GM21515 (cell line): ENCODE measurements around the gene NHLH2.

Experiments
- ATAC-seq: cut with Tn5 transposase; IDR thresholded peaks from one replicate; pipeline ENCODE4 v1.9.1; 2021; ENCODE audit not compliant: unreplicated experiment

NHLH2 gene

DNA sequence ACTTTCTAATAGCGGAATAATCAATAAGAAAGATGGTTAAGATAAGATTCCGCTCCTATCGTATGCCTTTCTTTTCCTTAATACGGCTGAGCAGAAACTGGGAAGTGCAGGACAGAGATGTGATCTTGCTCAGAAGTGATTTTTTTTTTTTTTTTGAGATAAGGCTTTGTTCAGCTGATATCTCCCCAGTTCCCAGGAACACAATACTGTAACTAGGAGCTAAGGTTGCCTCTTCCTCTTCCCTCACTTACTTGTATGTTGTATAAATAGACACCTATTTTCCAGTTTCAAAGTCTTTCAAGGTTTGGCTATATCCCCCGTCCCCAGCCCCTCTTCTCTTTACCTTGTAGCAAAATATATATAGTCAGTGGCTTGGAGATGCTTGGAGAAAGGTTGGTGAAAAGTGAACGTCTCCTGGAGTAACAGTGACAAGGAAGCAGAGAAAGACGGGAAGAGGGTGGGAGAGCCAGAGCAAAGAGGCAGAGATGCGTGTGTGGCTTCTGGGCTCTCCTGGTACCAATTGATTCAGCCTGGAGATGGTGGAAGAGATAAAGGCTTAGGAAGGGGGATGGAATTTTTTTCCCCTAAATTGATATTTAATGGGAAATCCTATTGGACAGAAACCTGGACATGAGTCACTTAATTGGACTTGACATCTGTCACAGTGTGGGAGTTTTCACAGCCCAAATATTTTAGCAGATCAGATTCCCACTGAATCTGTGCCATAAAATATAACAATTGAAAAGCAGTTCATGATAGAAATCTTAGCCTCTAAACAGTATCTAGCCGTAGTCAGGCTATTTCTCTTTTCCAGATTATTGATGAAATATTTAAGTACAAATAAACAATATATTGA lies at the start of gene NHLH2:
Gene NHLH2 (minus strand): TSS at position 522 of the 856 bp plus-strand sequence. CDS start 2,754 bp downstream, outside the sequence.
- no peak for ATAC-seq

DNA sequence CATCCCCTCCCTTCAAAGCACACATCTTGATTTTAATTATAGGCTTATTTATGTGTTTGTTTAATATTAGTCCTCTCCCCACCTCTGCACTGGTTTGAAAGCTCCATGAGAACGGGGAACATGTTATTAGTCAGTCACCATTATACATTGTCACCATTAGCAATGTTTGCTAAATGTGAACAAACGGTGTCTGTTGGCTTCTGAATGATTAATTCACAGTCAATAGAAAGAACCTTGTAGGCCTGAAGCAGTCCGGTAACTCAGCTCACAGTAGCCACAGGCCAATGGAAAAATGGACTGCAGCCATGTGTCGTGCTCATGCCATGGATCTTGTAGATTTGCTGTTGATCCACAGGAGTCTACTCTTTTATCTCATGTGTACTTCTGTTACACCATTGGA lies 49.7 kb upstream of the NHLH2 start:
- ATAC-seq: no peak

DNA sequence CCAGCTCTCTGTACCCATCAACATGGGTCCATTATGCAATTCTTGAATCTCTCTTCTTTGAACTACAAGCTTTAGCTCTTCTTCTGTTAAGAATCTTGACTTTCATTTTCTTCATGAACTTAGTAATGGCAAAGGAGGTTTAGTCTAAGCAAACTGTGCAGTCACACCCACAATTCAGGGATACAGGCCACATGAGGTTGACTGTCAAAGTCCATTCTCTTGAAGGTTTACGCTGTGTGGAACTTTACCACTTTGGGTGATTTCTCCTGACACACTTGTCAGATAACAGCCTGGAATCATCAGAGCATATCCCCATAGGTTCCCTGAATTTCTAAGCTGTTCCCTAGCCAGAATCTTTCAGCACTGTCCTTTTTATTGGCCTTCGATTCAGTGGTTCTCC lies 48.0 kb upstream of the NHLH2 start:
- ATAC-seq: no peak

DNA sequence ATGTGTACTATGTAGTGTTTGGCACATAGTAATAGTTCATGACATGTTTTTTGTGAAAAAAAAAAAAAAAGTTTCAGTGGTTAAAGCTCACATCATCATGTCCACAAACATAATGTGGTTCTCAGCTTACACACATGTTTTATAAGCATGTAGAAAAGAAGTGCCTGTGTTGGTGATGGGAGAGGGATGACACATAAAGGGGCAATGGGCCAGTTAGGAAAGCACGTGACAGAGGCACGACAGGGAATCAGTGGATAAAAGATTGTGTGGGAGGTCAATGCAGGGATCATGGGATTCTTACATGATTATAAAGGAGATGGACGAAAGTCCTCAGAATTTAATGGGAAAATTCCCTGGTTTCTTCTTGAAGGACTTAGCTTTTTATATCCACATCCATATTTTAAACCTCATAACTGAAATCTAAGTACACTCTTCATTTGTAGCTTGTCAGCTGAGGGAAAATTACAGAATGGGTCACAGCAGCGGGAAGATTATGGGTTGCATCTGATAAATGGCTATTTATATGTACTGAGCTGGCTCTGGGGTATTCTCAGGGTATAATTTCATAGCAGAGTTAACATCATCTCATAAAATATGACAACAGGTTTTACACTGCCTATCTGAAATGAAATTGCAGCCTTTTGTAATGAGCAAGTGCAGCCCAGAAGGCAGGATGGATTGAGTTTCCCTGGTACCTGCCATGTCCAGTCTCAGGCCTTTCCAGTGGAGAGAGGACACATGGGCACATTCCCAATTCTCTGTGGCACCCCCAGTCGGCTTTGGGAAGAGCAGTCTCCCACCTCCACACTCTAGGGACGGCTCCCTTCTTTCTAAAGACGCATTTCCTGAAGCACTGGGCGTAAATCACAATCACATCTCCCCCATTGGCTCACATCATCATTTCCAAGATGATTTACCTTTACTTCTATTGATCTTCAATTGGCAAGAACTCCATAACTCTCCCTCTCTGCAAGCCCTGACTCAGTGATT lies 42.3 kb upstream of the NHLH2 start:
- no peak for ATAC-seq

DNA sequence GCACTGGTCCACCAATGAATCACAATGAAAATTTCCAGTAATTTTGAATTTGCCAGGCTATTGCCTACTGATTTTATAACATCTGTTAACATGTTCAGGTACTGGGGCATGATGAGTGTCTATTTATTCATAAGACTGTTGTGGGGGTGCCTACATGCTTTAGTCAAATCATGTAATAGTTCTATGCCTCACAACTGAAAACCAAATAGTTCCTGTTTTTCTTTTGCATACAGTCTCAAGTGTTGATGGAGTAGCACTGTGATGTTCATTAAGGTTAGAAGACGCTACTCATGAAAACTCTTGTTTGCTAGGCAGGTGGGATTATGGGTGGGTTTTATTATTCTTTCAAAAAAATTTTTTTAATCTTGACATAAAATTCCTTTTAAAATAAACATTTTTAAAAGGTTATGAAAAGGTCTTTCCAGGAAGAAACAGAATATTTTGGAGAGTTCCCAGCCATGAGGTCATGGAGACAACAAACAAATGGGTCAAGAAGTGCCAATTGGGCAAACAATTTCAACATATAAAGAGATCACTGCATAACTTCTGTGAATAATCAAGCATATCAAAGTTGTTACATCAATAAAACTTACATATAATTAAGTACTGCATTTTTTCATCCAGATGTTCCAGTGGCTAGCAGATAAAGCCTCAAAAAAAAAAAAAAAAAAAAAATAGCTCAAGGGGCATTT lies 40.2 kb upstream of the NHLH2 start:
- ATAC-seq: no peak

DNA sequence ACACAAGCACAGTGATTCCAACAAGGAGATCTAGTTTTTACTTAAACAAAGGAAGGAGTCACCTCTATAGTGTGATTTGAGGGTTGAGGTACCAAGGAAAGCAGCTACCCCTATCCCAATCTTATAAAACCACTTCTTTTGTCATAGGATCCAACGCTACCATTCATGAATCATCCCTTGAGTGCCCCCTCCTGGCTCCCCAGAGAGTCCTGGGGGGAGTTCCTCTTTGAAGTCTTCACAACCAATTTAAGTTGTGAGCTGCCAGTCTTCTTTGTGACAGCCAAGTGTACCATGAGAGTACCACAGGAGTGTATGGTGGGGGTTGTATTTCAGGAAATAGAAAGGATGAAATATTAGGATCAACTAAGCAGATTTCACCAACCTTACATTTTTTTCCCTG lies 39.1 kb upstream of the NHLH2 start:
- no peak for ATAC-seq

DNA sequence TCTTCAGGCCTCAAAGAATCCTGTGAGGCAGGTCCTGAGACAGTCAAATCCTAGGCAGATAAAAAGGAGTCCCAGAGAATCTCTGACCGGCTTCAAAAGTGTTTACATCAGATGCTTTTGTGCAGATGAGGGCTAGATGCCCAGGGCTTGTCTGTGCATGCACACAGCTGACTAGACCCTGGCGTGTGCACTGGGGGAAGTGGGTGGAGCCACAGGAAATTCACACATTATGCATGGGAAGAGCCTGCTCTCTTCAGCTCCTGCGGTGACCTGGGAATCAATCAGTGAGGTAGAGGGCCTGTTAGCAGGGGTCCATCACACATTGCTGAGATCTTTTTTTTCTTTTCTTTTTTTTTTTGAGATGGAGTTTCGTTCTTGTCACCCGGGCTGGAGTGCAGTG lies 36.6 kb upstream of the NHLH2 start:
- ATAC-seq: no peak

DNA sequence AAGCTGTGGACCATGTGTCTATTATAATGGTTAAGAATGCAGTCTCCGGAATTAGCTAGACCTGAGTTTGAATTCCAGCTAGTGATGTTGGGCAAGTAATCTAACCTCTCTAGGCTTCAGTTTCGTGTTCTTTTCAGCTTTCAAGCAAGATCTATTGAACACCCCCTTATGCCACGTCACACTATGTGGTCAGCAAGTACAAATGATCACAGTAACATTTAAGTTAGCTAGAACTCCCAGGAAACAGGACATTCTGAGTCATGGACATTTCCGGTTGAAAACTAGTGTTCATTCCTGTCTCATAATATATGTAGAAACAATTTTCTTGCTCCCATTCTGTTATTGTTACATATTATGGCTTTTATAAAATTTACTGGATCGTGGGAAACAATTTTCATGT lies 34.0 kb upstream of the NHLH2 start:
- ATAC-seq: no peak

DNA sequence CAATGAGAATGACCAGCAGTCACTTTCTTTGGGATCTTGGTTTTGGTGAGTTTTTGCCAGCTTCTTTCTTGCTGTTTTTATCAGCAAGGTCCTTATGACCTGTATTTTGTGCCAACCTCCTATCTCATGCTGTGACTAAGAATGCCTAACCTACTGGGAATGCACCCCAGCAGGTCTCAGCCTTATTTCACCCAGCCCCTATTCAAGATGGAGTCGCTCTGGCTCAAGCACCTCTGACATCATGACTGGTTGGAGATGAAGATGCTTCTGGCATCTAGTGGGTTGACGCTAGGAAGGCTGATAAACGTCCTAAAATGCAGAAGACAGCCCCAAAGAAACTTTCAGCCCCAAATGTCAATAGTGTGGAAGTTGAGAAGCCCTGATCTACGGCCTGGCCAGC lies 33.6 kb upstream of the NHLH2 start:
- no peak for ATAC-seq

DNA sequence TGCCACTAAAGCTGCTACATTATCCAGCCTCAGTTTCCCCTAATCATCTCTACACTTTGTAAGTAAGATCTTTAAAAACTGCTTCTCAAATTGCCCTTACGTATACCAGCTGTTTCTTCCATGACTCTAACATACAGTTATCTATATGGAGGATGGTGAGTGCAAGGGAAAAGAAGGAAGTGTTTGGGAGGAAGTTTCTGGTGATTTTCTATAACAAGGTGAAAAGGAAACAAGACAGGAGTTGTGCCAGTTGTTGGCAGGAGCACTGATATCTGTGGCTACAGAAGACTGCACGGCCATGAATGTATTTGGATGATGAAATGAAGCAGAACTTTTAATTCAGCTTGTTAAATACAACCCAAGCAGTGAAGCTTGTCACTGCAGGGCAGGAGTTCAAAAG lies 32.3 kb upstream of the NHLH2 start:
- no peak for ATAC-seq

DNA sequence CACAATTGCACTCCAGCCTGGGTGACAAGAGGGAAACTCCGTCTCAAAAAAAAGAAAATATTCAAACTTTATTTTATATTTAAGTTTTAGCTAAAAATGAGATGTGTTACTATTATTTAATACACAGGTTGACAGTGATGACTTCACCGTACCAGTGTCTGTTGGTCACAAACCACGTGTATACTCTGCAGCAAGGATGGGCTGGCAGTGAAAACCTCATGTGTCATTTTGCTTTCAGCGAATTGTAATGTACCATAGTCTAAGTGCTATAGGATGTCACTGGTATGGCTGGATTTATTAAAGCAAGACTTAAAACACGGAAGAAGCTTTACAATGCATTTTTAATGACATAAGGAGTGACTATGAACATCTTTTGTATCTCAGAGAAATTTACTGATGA lies 28.1 kb upstream of the NHLH2 start:
- no peak for ATAC-seq

DNA sequence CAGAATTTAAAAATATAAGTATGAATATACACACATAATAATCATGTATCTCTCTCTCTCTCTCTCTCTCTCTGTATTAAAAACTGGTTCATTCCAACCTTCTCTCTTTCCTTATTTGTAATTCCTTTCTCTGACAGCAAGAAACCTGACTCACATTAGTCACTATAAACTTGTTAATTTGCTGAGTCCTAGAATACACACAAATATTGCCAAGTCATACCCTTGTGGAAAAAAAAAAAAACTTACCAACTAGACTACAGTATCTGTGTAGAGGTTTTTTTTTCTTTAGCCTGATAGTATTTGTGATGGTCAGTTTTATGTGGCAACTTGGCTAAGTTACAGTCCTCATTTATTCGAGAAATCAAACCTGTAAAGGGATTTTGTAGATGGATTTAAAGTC lies 26.3 kb upstream of the NHLH2 start:
- ATAC-seq: no peak

DNA sequence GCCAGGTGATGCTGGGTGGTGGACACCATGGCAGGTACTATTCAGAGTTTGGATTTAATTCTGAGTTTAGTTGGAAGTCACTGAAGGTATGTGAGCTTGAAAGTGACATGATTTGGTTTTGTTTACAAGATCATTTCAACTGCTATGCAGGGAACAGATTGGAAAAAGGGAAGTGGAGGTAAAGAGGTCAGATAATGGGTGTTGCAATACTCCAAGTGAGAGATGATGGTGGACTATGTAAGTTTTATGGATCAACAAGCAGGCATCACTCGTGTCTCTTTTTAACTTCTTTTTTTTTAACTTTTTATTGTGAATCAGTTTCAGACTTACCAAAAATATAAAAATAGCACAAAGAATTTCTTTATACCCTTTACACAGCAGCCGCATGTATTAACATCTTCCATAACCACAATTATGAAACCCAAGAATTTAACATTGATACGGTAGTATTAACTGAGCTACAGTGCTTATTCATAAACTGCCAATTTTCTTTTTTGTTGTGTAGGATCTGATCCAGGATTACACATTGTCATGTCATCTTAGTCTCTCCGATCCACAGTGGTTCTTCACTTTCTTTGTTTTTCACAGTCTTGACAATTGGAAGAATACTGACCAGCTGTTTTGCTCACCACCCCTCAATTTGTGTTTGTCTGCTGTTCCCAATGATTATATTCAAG lies 24.9 kb upstream of the NHLH2 start:
- ATAC-seq: no peak

DNA sequence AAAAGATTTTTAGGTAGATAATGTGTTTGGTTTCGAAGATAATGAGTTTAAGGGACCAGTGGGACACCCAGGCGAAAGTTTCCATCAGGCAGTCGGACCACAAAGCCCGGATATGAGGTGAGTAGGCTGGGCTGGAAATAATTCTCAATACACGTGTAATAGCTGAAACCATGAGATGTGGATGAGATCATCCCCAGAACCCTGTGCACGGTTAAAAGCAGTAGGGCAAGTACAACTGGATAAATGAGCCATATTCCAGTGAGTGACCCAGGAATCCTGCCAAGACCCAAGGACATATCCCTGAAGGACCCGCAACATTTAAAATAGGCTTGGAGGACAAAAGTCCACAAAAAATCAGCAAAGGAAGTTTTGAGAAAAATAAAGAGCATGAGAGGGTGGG lies 21.5 kb upstream of the NHLH2 start:
- no peak for ATAC-seq

DNA sequence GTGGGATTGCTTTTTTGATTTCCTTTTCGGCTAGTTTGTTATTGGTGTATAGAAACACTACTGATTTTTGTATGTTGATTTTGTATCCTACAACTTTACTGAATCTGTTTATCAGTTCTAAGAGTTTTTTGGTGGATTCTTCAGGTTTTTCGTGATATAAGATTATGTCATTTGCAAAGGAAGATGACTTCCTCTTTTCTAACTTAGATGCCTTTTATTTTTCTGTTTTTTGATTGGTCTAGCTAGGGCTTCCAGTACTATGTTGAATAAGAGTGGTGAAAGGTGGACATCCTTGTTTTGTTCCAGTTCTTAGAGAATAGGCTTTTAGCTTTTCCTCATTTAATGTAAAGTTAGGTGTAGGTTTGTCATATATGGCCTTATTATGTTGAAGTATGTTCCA lies 13.1 kb upstream of the NHLH2 start:
- ATAC-seq: no peak

DNA sequence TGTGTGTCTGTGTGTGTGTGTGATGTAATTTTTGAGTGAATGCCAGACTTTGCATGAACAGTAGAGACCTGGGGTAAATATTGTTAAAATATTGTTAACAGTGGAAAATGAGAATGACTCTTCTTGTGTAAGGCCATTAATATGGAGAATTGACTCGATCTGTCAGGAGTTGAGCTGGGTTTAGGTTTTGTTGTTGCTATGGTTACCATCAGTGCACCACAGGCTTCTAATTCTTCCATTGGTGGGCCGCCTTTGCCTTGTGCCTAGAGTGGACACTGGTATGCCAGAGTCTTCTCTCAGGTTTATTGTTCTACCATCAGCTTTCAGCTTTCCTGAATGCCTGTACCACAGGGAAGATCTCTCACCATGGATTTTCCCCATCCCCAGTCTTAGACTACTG lies 10.0 kb upstream of the NHLH2 start:
- ATAC-seq: no peak

DNA sequence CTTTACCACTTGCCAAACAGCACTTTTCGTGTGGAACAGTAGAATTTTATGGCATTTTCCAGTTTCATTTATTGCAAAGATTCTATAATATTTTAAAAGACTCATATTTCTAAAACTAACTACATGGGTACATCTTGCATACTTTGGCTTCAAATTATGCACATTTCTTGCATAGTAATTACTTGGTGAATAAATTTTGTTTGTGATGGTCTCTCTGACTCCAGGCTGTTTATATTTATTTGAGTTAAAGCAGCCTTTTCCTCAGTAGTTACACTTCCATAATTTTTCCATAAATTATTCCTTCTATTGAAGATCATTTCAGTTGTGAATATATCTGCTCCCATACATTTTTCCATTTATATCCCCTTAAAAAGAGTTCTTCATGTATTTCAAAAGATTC lies 6.9 kb upstream of the NHLH2 start:
- ATAC-seq: no peak

DNA sequence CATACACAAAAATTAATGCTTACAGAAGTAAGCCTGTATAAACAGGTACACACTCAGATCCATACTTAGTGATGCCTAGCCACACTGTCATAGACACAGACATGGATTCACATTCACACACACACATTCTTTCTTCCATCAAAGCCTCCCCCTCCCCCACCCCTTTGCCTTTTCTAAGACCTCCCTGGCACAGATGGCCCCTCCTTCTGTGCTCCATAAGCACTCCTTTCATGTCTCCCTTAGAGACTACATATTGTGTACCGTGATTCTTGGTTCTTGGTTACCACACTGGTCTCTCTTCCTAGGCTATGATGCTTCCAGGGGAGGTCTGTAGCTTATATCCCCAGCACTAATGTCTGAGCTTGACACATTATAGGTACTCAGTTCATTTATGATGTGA lies 2.0 kb upstream of the NHLH2 start:
- ATAC-seq: no peak

DNA sequence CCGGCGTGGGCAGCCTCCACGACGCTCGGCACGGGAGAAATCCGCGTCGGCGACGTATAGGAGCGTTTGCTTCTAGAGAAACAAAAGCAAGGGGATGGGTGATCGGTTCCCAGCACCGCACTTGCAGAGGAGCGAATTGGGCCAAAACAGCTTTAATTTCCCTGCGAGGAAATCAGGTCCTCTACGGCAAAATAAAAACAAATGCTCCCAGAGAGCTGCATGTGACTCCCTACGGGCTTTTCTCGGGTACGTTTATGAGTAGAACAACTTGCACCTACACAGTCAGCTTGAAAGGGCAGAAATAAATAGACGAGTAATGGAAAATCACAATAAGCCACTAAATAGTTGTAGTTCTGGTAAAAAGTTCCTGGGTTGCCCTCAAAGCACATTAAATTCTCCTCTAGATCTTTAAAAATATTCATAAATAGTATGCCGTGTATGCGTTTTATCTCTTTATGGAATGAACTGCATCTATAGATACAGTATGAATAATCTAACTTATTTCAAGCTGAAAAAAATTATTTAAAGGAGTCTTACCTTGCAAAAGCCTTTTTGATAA lies 1.2 kb downstream of the NHLH2 start:
- no peak for ATAC-seq

DNA sequence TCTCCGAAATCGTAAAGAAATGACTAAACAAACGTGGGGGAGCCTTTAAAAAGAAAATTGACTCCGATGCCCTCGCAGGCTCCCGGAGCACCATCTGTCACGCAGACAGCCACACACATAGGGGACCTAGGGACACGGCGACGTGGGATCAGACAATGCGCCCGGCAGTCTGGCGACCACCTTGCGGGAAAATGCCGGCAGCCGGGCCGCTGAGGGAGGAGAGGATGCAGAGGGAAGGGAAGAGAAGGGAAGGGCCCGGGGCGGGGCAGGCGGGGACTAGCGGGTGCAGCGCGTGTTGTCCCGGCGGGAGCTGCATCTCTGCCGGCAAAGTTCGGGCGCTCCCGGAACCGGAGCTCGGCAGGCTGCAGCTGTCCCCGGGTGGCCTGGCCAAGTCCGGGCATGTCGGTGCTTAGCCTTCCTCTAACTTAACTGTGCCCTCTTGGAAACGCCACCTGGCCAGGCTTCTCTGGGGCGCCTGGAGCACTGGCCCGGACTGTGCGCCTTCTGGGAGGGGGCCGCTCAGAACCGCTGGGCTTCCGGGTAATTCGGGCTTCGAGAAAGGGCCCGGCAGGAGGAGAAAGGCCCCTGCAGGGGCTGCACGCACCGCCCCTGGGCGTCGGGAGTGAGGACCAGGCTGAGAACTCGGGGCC lies 1.8 kb downstream of the NHLH2 start:
- no peak for ATAC-seq
